Activated T-cell treated with anti-CD3 and anti-CD28 coated beads, Interleukin-2, amount 50 U/mL, for 24 hours (primary cell): ENCODE measurements around the gene ATP13A3.

Source experiments
- DNase-seq: peaks from one replicate; pipeline ENCODE4 v3.0.0-alpha.2; 2020
- H3K27ac Mint-ChIP-seq: 2 replicates; pipeline ENCODE4 v1.8.0; 2020; ENCODE audit warnings: mild to moderate bottlenecking, mixed read lengths
- H3K27me3 Mint-ChIP-seq: 2 replicates; pipeline ENCODE4 v1.8.0; 2020; ENCODE audit warnings: mixed read lengths
- H3K36me3 Mint-ChIP-seq: 2 replicates; pipeline ENCODE4 v1.8.0; 2020; ENCODE audit warnings: low read depth, mixed read lengths
- H3K4me1 Mint-ChIP-seq: 2 replicates; pipeline ENCODE4 v1.8.0; 2020; ENCODE audit warnings: low read depth, mixed read lengths
- H3K4me3 Mint-ChIP-seq: 2 replicates; pipeline ENCODE4 v1.8.0; 2020; ENCODE audit warnings: mild to moderate bottlenecking, moderate library complexity, mixed read lengths
- H3K9me3 Mint-ChIP-seq: 2 replicates; pipeline ENCODE4 v1.8.0; 2020; ENCODE audit warnings: mixed read lengths

The ATP13A3 gene

GRCh38 chr3:194475138-194475932, 11.5 kb downstream of the ATP13A3 start:
- peak overlapping the region; percentile 76 for H3K27ac Mint-ChIP-seq
- no peak for DNase-seq
- peak overlapping the region; percentile 13 for H3K4me3 Mint-ChIP-seq
- peaks cover 31% of the 10 kb centered on the region for H3K4me1 Mint-ChIP-seq
- peaks cover 43% of the 10 kb centered on the region for H3K36me3 Mint-ChIP-seq
- no peaks in the 10 kb centered on the region for H3K27me3 Mint-ChIP-seq
- H3K9me3 Mint-ChIP-seq: no peaks in the 10 kb centered on the region

GRCh38 chr3:194474675-194475074, 12.1 kb downstream of the ATP13A3 start:
- Mint-ChIP-seq H3K27me3 (no peaks in the 10 kb centered on the region), H3K4me1 (peaks cover 25% of the 10 kb centered on the region), H3K4me3 (no peak overlapping the region), H3K27ac (peak overlapping the region; percentile 45), H3K9me3 (no peaks in the 10 kb centered on the region), H3K36me3 (peaks cover 37% of the 10 kb centered on the region)
- DNase-seq: no peak

- no peak for DNase-seq
- Mint-ChIP-seq H3K4me1 (peaks cover 31% of the 10 kb centered on the region), H3K27me3 (no peaks in the 10 kb centered on the region), H3K9me3 (no peaks in the 10 kb centered on the region), H3K27ac (peak overlapping the region; percentile 39), H3K36me3 (peaks cover 44% of the 10 kb centered on the region), H3K4me3 (no peak overlapping the region)
These were observed 14.4 kb downstream of the ATP13A3 start for GRCh38 chr3:194472290-194472920.

GRCh38 chr3:194471863-194472262, 14.9 kb downstream of the ATP13A3 start:
- no peak overlapping the region for H3K4me3 Mint-ChIP-seq
- peaks cover 44% of the 10 kb centered on the region for H3K36me3 Mint-ChIP-seq
- DNase-seq: no peak
- H3K27ac Mint-ChIP-seq: no peak overlapping the region
- peaks cover 35% of the 10 kb centered on the region for H3K4me1 Mint-ChIP-seq
- H3K27me3 Mint-ChIP-seq: no peaks in the 10 kb centered on the region
- no peaks in the 10 kb centered on the region for H3K9me3 Mint-ChIP-seq

GRCh38 chr3:194470615-194471014, 16.2 kb downstream of the ATP13A3 start:
- Mint-ChIP-seq H3K9me3 (no peaks in the 10 kb centered on the region), H3K4me3 (no peak overlapping the region), H3K27ac (no peak overlapping the region), H3K4me1 (peaks cover 45% of the 10 kb centered on the region), H3K27me3 (no peaks in the 10 kb centered on the region), H3K36me3 (peaks cover 47% of the 10 kb centered on the region)
- no peak for DNase-seq

- H3K36me3 Mint-ChIP-seq: peaks cover 53% of the 10 kb centered on the region
- no peak overlapping the region for H3K4me3 Mint-ChIP-seq
- H3K27ac Mint-ChIP-seq: no peak overlapping the region
- H3K4me1 Mint-ChIP-seq: peaks cover 51% of the 10 kb centered on the region
- no peak for DNase-seq
- no peaks in the 10 kb centered on the region for H3K9me3 Mint-ChIP-seq
- no peaks in the 10 kb centered on the region for H3K27me3 Mint-ChIP-seq
These were observed 16.8 kb downstream of the ATP13A3 start for GRCh38 chr3:194469977-194470376.

- Mint-ChIP-seq H3K27ac (no peak overlapping the region), H3K4me3 (no peak overlapping the region), H3K36me3 (peaks cover 45% of the 10 kb centered on the region), H3K9me3 (no peaks in the 10 kb centered on the region), H3K27me3 (no peaks in the 10 kb centered on the region), H3K4me1 (peaks cover 51% of the 10 kb centered on the region)
- DNase-seq: no peak
These were observed 18.7 kb downstream of the ATP13A3 start for GRCh38 chr3:194468086-194468485.

- H3K36me3 Mint-ChIP-seq: peaks cover 41% of the 10 kb centered on the region
- H3K9me3 Mint-ChIP-seq: no peaks in the 10 kb centered on the region
- H3K27ac Mint-ChIP-seq: no peak overlapping the region
- peaks cover 41% of the 10 kb centered on the region for H3K4me1 Mint-ChIP-seq
- H3K27me3 Mint-ChIP-seq: no peaks in the 10 kb centered on the region
- DNase-seq: no peak
- no peak overlapping the region for H3K4me3 Mint-ChIP-seq
These were observed 19.9 kb downstream of the ATP13A3 start for GRCh38 chr3:194466761-194467356.

- H3K36me3 Mint-ChIP-seq: peaks cover 43% of the 10 kb centered on the region
- no peak for DNase-seq
- H3K9me3 Mint-ChIP-seq: no peaks in the 10 kb centered on the region
- no peaks in the 10 kb centered on the region for H3K27me3 Mint-ChIP-seq
- H3K4me1 Mint-ChIP-seq: peaks cover 38% of the 10 kb centered on the region
- peak overlapping the region; percentile 83 for H3K27ac Mint-ChIP-seq
- peak overlapping the region; percentile 25 for H3K4me3 Mint-ChIP-seq
These were observed 20.8 kb downstream of the ATP13A3 start for GRCh38 chr3:194465920-194466570.

GRCh38 chr3:194465246-194465645, 21.6 kb downstream of the ATP13A3 start:
- peaks cover 45% of the 10 kb centered on the region for H3K36me3 Mint-ChIP-seq
- H3K27ac Mint-ChIP-seq: peak overlapping the region; percentile 83
- no peak for DNase-seq
- peaks cover 34% of the 10 kb centered on the region for H3K4me1 Mint-ChIP-seq
- no peak overlapping the region for H3K4me3 Mint-ChIP-seq
- no peaks in the 10 kb centered on the region for H3K27me3 Mint-ChIP-seq
- no peaks in the 10 kb centered on the region for H3K9me3 Mint-ChIP-seq

GRCh38 chr3:194464692-194465091, 22.1 kb downstream of the ATP13A3 start:
- DNase-seq: no peak
- H3K27me3 Mint-ChIP-seq: no peaks in the 10 kb centered on the region
- H3K4me3 Mint-ChIP-seq: no peak overlapping the region
- H3K36me3 Mint-ChIP-seq: peaks cover 49% of the 10 kb centered on the region
- H3K4me1 Mint-ChIP-seq: peaks cover 34% of the 10 kb centered on the region
- no peaks in the 10 kb centered on the region for H3K9me3 Mint-ChIP-seq
- peak overlapping the region; percentile 83 for H3K27ac Mint-ChIP-seq

GRCh38 chr3:194462936-194463335, 23.9 kb downstream of the ATP13A3 start:
- Mint-ChIP-seq H3K27ac (no peak overlapping the region), H3K4me3 (no peak overlapping the region), H3K36me3 (peaks cover 58% of the 10 kb centered on the region), H3K27me3 (no peaks in the 10 kb centered on the region), H3K4me1 (peaks cover 27% of the 10 kb centered on the region), H3K9me3 (no peaks in the 10 kb centered on the region)
- no peak for DNase-seq

GRCh38 chr3:194460566-194460965, 26.2 kb downstream of the ATP13A3 start:
- H3K27ac Mint-ChIP-seq: no peak overlapping the region

GRCh38 chr3:194458131-194458530, 28.7 kb downstream of the ATP13A3 start:
- Mint-ChIP-seq H3K36me3 (peaks cover 86% of the 10 kb centered on the region), H3K27ac (no peak overlapping the region), H3K4me3 (no peak overlapping the region), H3K9me3 (no peaks in the 10 kb centered on the region), H3K4me1 (no peaks in the 10 kb centered on the region), H3K27me3 (no peaks in the 10 kb centered on the region)
- no peak for DNase-seq

More at GRCh38 chr3:194460566-194460965, 26.2 kb downstream of the ATP13A3 start:
- H3K9me3 Mint-ChIP-seq: no peaks in the 10 kb centered on the region
- no peak for DNase-seq
- no peak overlapping the region for H3K4me3 Mint-ChIP-seq
- peaks cover 74% of the 10 kb centered on the region for H3K36me3 Mint-ChIP-seq
- peaks cover 12% of the 10 kb centered on the region for H3K4me1 Mint-ChIP-seq
- no peaks in the 10 kb centered on the region for H3K27me3 Mint-ChIP-seq
